Urinary bladder (tissue), 4 donors: ENCODE results near the gene WNT4. TPM values are rescaled to one million over a fixed set of nuclear protein-coding genes. Genes with fewer than 3 reads are reported as not detected.

Experiments
- DNase-seq: peaks from one replicate; pipeline ENCODE4 v3.0.0-alpha.2; 2015; ENCODE audit errors: extremely low spot score
- H3K27ac ChIP-seq: one replicate; pipeline ENCODE4 v1.5.1; 2013; ENCODE audit warnings: low read depth, mild to moderate bottlenecking, moderate library complexity
- H3K36me3 ChIP-seq: one replicate; pipeline ENCODE4 v1.6.1; 2013; ENCODE audit warnings: mild to moderate bottlenecking, moderate library complexity; ENCODE audit not compliant: insufficient read depth
- H3K4me1 ChIP-seq: one replicate; pipeline ENCODE4 v1.6.1; 2013; ENCODE audit warnings: mild to moderate bottlenecking, moderate library complexity; ENCODE audit not compliant: insufficient read depth
- H3K4me3 ChIP-seq: one replicate; pipeline ENCODE4 v1.5.1; 2013; ENCODE audit warnings: low read depth, low read length
- WGBS: extraction: QIAGEN DNeasy Blood & Tissue Kit; methylation state at CpG from one replicate; pipeline ENCODE4 v1.1.7; 2013; 5-methylcytosine and 5-hydroxymethylcytosine counted together
- polyA plus RNA-seq: library from polyadenylated mRNA; stranded (reverse); fragments of 200-250 nt; gene quantifications from one replicate; pipeline ENCODE4 v1.2.3, GENCODE V29; 2013
- total RNA-seq: library from RNA; depleted of rRNA; stranded (reverse); fragments of >200 nt; gene quantifications from one replicate; pipeline ENCODE4 v1.2.3, GENCODE V29; 2014
- donor health status: healthy with polysubstance abuse.
- donor health status: healthy.

WNT4 gene
- total and polyA plus RNA-seq, 2 donors: 3.0 to 3.9 TPM

DNA sequence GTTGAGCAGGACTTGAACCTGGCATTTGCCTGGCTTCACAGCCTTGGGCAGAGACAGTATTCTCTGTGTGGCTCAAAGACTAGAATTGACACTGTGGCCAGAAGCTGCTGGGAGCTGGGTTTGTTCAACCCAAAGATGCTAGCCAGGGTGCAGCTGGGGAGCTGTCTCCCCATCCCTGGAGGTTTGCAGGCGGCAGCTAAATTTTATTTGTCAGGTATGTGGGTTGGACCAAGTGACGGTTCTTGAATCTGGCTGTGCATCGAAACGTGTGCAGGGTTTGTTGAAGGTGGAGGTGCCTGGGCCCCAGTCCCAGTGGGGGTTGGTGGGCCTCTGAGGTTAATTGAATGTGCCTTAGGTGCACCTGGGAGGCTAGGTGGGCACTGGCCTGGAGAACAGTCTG, 11.8 kb downstream of the WNT4 start:
- no peaks in the 10 kb centered on the region for H3K36me3 ChIP-seq
- 93% methylated on average over 4 of the region's 4 CpGs for WGBS
- no peaks in the 10 kb centered on the region for H3K4me1 ChIP-seq
- H3K4me3 ChIP-seq: no peak overlapping the region
- no peak overlapping the region for H3K27ac ChIP-seq
- no peak for DNase-seq

DNA sequence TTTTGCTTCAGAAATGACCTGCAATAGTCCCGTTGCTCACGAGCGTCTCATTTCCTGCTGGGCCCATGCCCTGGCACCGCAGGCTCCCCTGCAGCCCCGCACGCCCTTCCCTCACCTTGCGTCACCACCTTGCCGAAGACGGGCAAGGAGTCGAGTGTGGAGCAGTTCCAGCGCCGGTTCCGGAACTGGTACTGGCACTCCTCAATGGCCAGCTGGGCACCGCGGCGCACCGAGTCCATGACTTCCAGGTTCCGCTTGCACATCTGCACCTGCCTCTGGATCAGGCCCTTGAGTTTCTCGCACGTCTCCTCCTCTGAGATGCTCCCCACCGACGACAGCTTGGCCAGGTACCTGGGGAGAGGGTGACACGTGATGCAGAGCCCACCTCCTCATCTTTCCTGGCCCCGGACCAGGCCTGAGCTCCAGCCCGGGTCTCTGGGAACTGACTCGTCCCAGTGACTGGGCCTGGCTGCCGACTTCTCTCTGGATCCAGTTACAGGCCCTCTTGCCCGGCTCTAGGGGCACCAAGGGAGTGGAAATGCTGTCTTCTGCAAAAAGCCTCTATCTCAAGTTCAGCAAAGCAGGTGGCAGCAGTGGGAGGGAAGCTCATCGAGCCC, 13.3 kb downstream of the WNT4 start:
- DNase-seq: no peak
- Histone ChIP-seq H3K4me1 (no peaks in the 10 kb centered on the region), H3K36me3 (no peaks in the 10 kb centered on the region), H3K4me3 (no peak overlapping the region), H3K27ac (no peak overlapping the region)
- WGBS: 94% methylated on average over 29 of the region's 29 CpGs

DNA sequence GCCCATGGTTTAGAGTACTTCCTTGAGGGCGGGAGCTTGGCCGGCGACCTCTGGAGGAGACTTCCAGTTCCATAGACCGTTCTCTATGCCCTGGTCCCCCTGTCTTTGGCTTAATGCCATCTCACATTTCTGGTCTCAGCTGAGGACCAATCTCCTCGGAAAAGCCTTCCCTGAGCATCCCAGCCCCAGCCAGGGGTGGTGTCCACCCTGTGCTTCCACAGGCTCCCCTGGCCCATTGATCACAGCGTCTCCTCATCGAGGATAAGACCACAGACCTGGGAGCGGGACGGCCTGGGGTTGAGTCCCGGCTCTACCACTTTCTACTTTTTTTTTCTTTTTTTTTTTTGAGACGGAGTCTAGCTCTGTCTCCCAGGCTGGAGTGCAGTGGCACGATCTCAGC, 14.5 kb downstream of the WNT4 start:
- 76% methylated on average over 12 of the region's 12 CpGs for WGBS
- Histone ChIP-seq H3K4me3 (no peak overlapping the region), H3K36me3 (no peaks in the 10 kb centered on the region), H3K27ac (no peak overlapping the region), H3K4me1 (no peaks in the 10 kb centered on the region)
- no peak for DNase-seq

DNA sequence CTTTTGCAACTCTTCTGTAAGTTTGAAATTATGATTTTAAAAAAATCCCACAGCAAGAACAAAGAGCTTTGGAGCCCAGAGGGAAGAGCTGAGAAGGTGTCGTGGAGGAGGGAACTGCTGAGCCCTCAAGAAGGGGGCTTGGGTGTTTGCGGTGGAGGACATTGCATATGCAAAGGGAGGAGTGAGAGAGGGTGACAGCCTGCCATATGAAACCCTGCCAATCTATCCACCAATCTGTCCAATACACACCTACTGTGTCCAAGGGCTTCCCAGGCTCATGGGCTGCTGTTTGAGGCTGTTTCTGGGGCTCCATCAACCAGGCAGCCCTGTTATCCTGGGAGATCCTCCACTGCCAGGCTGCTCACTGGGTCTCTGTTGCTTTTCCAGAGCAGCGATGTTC, 15.2 kb downstream of the WNT4 start:
- DNase-seq: no peak
- Histone ChIP-seq H3K4me1 (no peaks in the 10 kb centered on the region), H3K4me3 (no peak overlapping the region), H3K27ac (no peak overlapping the region), H3K36me3 (no peaks in the 10 kb centered on the region)
- WGBS: 88% methylated on average over 3 of the region's 3 CpGs

DNA sequence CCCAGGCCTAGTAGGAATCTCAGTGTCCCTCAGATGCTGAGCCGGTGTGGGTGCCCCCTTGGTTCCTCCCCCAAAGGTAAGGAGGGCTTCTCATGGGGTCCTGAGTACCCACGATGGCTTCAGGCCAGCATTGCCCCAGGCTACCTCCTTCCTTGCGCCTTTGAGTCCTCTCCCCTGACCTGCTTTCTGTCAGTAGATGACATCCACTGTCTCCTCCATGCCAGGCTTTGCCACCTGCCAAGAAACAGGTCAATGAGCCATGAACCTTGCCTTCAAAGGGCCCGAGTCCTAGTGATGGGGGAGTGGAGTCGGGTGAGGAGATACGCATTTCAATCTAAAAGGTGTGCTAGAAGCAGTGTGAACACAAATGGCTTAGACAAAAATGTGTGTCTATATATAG, 15.6 kb downstream of the WNT4 start:
- no peak overlapping the region for H3K27ac ChIP-seq
- H3K36me3 ChIP-seq: no peaks in the 10 kb centered on the region
- no peak overlapping the region for H3K4me3 ChIP-seq
- no peaks in the 10 kb centered on the region for H3K4me1 ChIP-seq
- WGBS: 87% methylated on average over 6 of the region's 6 CpGs
- DNase-seq: no peak

DNA sequence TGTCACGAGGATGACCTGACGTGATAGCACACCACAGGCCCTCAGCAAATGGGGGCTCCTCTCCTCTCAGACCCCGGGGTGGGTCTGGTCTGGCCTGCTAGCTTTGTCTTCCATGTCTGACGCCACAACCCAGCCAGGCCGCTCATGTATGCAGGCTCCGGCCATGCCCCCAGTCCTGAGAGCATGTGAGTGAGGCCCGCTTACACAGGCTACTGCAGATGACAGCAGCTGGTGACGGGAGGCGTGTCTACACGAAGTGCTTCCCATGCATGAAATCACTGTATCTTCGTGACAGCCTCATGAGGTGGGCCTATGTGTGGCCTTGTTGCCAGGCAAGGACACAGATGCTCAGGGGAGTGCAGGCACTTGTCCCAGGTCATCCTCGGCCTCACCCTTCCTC, 16.4 kb downstream of the WNT4 start:
- no peak for DNase-seq
- WGBS: 87% methylated on average over 12 of the region's 12 CpGs

DNA sequence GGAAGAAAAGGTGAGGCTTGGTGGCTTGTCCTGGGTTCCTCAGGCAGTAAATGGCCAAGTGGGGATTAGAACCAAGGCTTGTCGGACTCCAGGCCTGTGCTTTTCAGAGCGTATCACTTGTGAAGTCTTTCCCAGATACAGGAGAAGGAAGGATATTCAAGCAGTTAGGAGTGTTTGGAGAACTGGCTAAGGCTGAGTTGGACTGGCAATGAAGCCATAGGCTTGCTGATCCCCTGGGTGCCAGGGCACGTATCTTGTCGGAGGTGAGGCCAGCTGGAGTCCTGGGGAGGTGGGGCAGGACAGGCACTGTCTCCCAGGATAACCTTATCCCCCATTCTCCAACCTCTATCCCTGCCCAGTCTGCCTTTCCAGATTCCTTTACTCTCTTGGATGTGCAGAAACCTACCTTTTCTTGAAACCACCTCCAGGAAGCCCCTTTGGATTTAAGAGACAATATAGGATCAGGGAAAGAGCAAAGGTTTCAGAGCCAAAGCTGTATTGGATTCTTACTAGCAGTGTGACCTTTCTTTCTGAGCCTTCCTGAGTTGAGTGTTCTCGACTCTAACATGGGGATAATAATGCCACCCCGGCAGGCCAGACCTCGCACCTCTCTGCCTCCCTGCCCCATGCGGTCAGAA, 18.2 kb downstream of the WNT4 start:
- Histone ChIP-seq H3K4me3 (no peak overlapping the region), H3K27ac (no peak overlapping the region), H3K36me3 (no peaks in the 10 kb centered on the region), H3K4me1 (no peaks in the 10 kb centered on the region)
- no peak for DNase-seq
- 94% methylated on average over 8 of the region's 8 CpGs for WGBS

More for the DNA sequence above, 16.4 kb downstream of the WNT4 start:
- Histone ChIP-seq H3K4me3 (no peak overlapping the region), H3K36me3 (no peaks in the 10 kb centered on the region), H3K27ac (no peak overlapping the region), H3K4me1 (no peaks in the 10 kb centered on the region)

DNA sequence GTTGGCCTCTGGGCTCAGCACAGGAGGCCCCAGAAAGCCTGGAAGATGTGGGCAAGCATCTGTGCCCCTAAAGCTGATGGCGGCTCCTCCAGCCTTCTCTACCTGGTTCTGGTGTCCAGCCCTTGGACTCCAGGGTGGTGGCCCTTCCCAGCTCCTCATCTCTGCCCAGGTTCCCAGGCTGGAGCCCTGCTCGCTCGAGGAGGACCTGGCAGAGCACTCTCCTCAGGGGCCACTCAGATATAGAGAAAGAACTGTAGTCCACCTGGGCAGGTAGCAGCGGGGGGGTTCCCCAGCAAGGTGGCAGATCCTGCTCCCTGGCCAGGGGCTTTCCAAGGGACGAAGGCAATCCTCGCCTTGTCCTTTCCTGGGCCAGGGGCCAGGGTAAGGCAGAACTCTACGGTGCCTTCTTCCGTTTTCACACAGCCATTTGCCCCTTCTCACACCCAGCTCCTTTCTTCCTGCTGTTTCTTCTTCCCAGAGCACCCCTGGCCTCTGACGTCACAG, 18.9 kb downstream of the WNT4 start:
- Histone ChIP-seq H3K27ac (no peak overlapping the region), H3K36me3 (no peaks in the 10 kb centered on the region), H3K4me3 (no peak overlapping the region), H3K4me1 (no peaks in the 10 kb centered on the region)
- no peak for DNase-seq
- WGBS: 92% methylated on average over 9 of the region's 9 CpGs

DNA sequence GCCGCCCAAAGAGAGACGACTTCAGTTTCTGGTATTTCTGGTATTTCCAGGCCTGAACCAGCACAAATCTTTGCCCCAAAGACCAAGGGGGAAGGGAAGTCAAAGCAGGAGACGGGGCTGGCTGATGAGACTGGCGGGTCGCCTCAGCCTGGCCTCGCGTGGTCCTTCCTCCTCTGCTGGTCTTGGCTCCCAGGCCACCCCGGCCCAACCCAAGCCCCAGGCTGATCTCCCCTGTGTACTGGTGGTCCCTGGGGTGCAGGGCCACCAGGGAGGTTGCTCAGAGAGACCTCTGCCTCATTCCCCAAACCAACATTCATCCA, 19.9 kb downstream of the WNT4 start:
- H3K27ac ChIP-seq: no peak overlapping the region
- no peaks in the 10 kb centered on the region for H3K36me3 ChIP-seq
- H3K4me3 ChIP-seq: no peak overlapping the region
- DNase-seq: no peak
- H3K4me1 ChIP-seq: no peaks in the 10 kb centered on the region
- 79% methylated on average over 8 of the region's 8 CpGs for WGBS

DNA sequence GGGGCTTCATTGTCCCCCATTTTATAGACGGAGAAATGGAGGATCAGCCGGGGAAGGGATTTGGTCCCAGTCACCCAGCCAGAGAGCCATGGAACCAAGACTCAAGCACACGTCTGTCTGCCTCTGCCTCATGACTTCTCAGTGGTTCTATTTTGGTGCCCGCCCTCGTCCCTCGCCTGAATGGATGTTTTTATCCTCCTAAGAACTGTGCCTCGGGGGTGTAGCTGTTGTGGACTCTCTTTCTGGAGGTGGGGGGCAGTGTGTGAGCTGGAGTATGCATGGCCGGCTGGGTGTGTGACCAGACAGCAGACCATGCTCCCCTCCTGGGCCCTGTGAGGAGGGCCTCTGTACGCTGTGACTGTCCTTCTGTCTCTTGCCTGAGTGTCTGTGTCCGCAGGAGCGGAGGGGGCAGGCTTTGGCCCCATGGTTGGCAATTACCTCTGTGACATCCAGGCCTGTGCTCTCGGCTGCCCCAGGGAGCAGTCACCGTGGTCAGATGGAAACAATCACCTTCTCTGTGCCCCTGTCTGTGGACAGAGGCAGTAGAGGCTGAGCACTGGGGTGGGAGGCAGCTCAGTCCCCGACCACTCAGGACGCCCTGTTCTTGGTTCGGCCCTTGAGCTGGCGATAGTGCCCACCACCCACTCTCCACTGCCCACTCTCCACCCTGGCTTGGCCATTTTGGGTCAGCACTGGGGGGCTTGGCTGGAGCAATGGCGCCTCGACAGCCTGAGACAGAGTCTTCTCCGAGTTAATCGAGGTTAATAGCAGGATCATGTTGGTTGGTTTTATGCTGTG, 20.4 kb downstream of the WNT4 start:
- WGBS: 83% methylated on average over 21 of the region's 21 CpGs
- Histone ChIP-seq H3K4me3 (no peak overlapping the region), H3K27ac (no peak overlapping the region), H3K36me3 (no peaks in the 10 kb centered on the region), H3K4me1 (no peaks in the 10 kb centered on the region)
- DNase-seq: no peak

DNA sequence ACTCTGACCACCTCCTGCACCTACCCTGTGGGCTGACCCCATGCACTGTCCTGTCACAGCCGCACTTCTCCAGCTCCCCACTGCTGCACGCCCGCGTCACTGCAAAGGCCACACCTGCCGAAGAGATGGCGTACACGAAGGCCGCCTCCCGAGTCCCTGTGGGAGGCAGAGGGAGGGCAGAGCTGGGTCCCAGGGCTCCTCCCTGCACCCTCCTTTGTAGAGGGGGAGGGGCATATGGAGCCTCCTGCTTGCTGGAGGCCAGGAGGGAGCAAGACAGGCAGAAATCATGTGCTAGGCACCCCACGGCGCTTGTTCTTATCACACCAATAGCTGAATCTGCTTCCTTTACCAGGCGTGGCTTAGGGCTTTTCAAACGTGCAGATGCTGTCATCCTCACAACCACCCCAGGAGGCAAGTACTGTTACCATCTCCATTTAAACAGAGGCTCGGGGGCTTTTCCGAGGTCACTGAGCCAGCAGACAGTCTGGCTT, 21.4 kb downstream of the WNT4 start:
- WGBS: 74% methylated on average over 15 of the region's 15 CpGs
- no peak for DNase-seq

DNA sequence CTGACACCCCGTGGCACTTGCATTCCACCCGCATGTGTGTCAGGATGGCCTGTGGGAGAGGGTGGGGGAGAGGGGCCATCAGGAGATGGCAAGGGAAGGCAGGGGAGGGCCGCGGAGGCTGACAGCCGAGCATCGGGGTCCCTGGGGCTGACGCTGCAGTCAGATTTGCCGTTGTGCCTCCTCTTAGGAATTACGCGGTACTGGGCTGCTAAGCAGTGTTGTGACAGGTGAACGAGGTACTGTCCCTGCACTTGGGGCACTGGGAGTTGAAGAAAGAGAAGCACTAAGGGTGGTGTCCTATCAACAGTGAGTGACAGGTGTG, 22.5 kb downstream of the WNT4 start:
- no peak overlapping the region for H3K4me3 ChIP-seq

More for the DNA sequence above, 21.4 kb downstream of the WNT4 start:
- H3K4me1 ChIP-seq: no peaks in the 10 kb centered on the region
- no peak overlapping the region for H3K4me3 ChIP-seq
- H3K27ac ChIP-seq: no peak overlapping the region
- H3K36me3 ChIP-seq: no peaks in the 10 kb centered on the region

DNA sequence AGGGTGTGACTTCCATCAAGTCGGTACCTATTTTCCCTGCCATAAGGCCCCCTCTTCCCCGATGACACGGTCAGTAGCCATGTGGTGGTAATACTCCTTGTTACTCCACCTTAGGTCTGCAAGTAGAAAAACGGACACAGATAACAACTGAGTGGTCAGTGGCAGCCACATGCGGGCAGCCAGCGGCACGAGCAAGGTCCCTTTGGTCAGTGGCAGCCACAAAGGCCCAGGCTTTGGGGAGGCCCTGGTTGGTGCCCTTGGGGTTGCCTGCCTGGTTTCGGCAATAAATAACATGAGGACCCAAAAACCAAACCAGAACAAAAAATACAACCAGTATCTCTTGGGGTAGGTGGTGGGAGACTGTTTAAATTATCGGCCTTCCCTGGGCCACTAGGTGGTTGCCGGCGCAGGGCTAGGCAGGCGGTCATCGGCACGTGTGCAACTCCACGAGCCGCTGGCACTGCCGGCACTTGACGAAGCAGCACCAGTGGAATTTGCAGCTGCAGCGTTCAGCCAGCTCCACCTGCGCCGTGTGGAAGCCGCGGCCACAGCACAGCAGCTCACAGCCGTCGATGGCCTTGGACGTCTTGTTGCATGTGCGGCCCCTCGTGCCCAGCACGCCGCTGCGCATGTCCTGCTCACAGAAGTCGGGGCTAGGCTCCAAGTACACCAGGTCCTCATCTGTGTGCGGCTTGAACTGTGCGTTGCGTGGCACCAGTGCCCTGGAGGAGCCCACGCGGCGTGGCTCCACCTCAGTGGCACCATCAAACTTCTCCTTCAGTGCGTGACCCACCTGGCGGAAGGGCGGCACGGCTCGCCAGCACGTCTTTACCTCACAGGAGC, 23.1 kb downstream of the WNT4 start:
- WGBS: 95% methylated on average over 44 of the region's 44 CpGs
- no peaks in the 10 kb centered on the region for H3K4me1 ChIP-seq
- H3K4me3 ChIP-seq: no peak overlapping the region
- H3K27ac ChIP-seq: no peak overlapping the region
- DNase-seq: no peak
- H3K36me3 ChIP-seq: no peaks in the 10 kb centered on the region

More for the DNA sequence above, 22.5 kb downstream of the WNT4 start:
- H3K36me3 ChIP-seq: no peaks in the 10 kb centered on the region
- H3K4me1 ChIP-seq: no peaks in the 10 kb centered on the region
- DNase-seq: no peak
- 84% methylated on average over 11 of the region's 11 CpGs for WGBS
- no peak overlapping the region for H3K27ac ChIP-seq
